Mesothelial cell of epicardium (in vitro differentiated cells): ENCODE measurements around the gene DIS3L2. TPM values are rescaled to one million over a fixed set of nuclear protein-coding genes. Genes with fewer than 3 reads are reported as not detected.
"Not testable (repeated sequence)": the region's sequence is repeated elsewhere in the genome, so short reads cannot be mapped to it uniquely, and the experiment has no call there.

ENCODE experiments used
- DNase-seq, 2 experiments: peaks; one replicate each; pipeline ENCODE4 v3.0.0; 2021; ENCODE audit warnings: low spot score in 2 of 2; ENCODE audit not compliant: unreplicated experiment in 2 of 2
- H3K27ac Mint-ChIP-seq: 2 replicates; pipeline ENCODE4 v1.8.0; 2021; ENCODE audit warnings: mixed read lengths
- H3K27me3 Mint-ChIP-seq: 2 replicates; pipeline ENCODE4 v1.8.0; 2021; ENCODE audit warnings: low read depth, mixed read lengths
- H3K36me3 Mint-ChIP-seq: 2 replicates; pipeline ENCODE4 v1.8.0; 2021; ENCODE audit warnings: mixed read lengths
- H3K4me1 Mint-ChIP-seq: 2 replicates; pipeline ENCODE4 v1.8.0; 2021; ENCODE audit warnings: mixed read lengths
- H3K4me3 Mint-ChIP-seq: 2 replicates; pipeline ENCODE4 v1.8.0; 2021; ENCODE audit warnings: mild to moderate bottlenecking, moderate library complexity, mixed read lengths
- H3K9me3 Mint-ChIP-seq: 2 replicates; pipeline ENCODE4 v1.8.0; 2021; ENCODE audit warnings: mixed read lengths
- CTCF ChIP-seq: fragments of 200-600 bp; sonication (generic); IDR thresholded peaks from one replicate; pipeline ENCODE4 v1.5.0; 2021; ENCODE audit warnings: antibody characterized with exemption; ENCODE audit not compliant: unreplicated experiment
- total RNA-seq: library from RNA; stranded (reverse); gene quantifications from 3 replicates; pipeline ENCODE4 v1.2.1, GENCODE V29; 2021

The DIS3L2 gene
- total RNA-seq, 1 donor from 2014 or later = 74.4 TPM

DNA sequence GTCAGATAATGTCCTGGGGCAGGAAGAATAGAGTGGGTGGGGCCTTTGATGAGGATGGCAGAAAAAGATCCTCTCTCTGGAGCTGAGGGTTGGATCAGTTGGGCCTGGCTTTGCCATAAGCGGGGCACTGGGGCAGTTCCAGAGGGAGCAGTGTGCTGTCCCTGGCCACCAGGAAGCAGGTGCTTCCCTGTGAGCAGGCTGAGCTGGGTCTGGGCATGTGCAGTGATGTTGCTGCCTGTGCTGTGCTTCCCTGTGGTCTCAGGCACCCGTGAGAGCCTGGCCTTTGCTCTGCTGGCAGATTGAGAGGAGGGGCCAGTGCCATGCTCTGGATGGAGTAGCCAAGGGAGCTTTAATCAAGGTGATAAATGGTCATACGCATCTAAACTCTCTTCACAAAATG lies 20.7 kb upstream of the DIS3L2 start:
- peaks cover 8% of the 10 kb centered on the region for H3K27me3 Mint-ChIP-seq
- H3K4me3 Mint-ChIP-seq = no peak overlapping the region
- no peaks in the 10 kb centered on the region for H3K4me1 Mint-ChIP-seq
- no peak overlapping the region for H3K27ac Mint-ChIP-seq
- H3K36me3 Mint-ChIP-seq = no peaks in the 10 kb centered on the region
- DNase-seq = no peak
- TF ChIP-seq CTCF = no peak
- H3K9me3 Mint-ChIP-seq = no peaks in the 10 kb centered on the region

GRCh38 chr2:231941673-231942072 lies 19.8 kb upstream of the DIS3L2 start:
- Mint-ChIP-seq H3K9me3 (no peaks in the 10 kb centered on the region), H3K36me3 (no peaks in the 10 kb centered on the region), H3K27ac (no peak overlapping the region), H3K4me1 (no peaks in the 10 kb centered on the region), H3K27me3 (peaks cover 8% of the 10 kb centered on the region), H3K4me3 (no peak overlapping the region)
- peak in 1 of 2 experiments; percentile 17 for DNase-seq
- no peak for TF ChIP-seq CTCF

- DNase-seq = no peak
- H3K27me3 Mint-ChIP-seq = peaks cover 8% of the 10 kb centered on the region
- H3K4me1 Mint-ChIP-seq = no peaks in the 10 kb centered on the region
- H3K9me3 Mint-ChIP-seq = no peaks in the 10 kb centered on the region
- H3K4me3 Mint-ChIP-seq = no peak overlapping the region
- H3K36me3 Mint-ChIP-seq = no peaks in the 10 kb centered on the region
- no peak for TF ChIP-seq CTCF
- H3K27ac Mint-ChIP-seq = no peak overlapping the region
These were observed 19.3 kb upstream of the DIS3L2 start for GRCh38 chr2:231942180-231942579.

GRCh38 chr2:231946241-231946814 lies 15.2 kb upstream of the DIS3L2 start:
- Mint-ChIP-seq H3K4me3 (no peak overlapping the region), H3K27ac (no peak overlapping the region), H3K4me1 (no peaks in the 10 kb centered on the region), H3K36me3 (no peaks in the 10 kb centered on the region), H3K9me3 (peaks cover 7% of the 10 kb centered on the region), H3K27me3 (peaks cover 3% of the 10 kb centered on the region)
- TF ChIP-seq CTCF = no peak
- DNase-seq = no peak

- H3K9me3 Mint-ChIP-seq = peaks cover 12% of the 10 kb centered on the region
- not testable (repeated sequence) for H3K36me3 Mint-ChIP-seq, H3K27me3 Mint-ChIP-seq, H3K4me1 Mint-ChIP-seq, H3K27ac Mint-ChIP-seq, H3K4me3 Mint-ChIP-seq, DNase-seq
These were observed 14.4 kb upstream of the DIS3L2 start for GRCh38 chr2:231947112-231947511.

DNA sequence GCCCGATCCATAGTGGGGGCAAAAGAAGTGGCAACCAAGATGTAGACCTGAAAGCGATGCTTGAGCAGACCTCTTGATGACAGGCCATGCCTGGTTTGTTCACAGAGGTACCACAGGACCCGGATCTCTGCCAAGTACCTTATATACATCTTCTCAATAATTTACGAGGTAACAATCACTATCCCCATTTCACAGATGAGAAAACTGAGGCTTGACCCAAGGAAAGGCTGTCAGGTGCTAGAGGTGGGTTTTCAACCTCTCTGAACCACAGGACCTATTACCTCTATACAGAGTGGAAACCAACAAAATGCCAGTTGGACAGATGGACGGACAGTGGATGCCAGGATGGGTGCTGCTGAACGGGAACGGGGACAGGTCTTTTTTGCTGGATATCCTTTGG lies 13.8 kb upstream of the DIS3L2 start:
- peaks cover 12% of the 10 kb centered on the region for H3K9me3 Mint-ChIP-seq
- no peaks in the 10 kb centered on the region for H3K4me1 Mint-ChIP-seq
- no peaks in the 10 kb centered on the region for H3K27me3 Mint-ChIP-seq
- H3K27ac Mint-ChIP-seq = no peak overlapping the region
- no peaks in the 10 kb centered on the region for H3K36me3 Mint-ChIP-seq
- TF ChIP-seq CTCF = no peak
- H3K4me3 Mint-ChIP-seq = no peak overlapping the region
- DNase-seq = no peak
